Measurements from ENCODE around the gene FERMT3. TPM values are rescaled to one million over a fixed set of nuclear protein-coding genes. Genes with fewer than 3 reads are reported as not detected.

Gene FERMT3
- total and polyA plus RNA-seq, 4 donors: 17.4 to 182 (median 84.5) TPM

DNA sequence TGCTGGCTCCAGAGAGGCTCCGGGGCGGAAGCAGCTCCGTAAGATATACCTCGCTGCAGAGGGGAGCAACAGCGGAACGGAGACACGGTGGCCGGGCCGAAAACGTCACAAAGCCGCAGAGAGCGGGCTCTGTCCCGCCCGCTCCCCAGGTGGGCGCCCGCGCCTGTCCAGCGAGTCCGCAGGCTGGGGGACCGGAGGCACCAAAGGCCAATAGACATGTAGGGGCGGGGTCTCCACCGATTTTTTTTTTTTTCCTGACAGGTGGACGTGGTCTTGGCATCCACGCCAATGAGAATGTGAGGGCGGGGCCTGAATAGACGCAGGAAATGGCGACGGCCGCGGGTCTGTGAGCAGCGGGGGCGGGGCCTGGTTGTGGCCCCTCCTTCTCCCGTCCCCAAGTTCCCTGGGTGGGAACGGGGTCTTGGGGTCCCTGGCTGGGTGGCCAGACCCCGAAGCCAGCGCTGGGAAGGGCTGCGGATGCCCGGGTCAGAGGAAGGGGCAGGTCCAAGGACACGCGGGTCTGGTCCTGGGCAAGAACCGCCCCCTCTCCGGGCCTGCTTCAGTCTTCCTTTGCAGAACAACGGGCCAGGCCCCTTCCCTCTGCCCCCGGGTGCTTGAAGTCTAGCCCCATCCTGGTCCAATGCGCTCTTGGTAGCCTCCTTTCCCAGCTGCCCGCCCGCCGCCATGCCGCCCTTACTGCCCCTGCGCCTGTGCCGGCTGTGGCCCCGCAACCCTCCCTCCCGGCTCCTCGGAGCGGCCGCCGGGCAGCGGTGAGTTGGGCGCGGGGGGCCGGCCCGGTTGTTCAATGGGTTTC, 23.9 kb downstream of the FERMT3 start, which contains the start of gene DNAJC4:
Gene DNAJC4, plus strand, starts transcription at position 378 of the 814 bp plus-strand sequence. Its CDS starts 307 bp downstream, at position 685.
- no peaks in the 10 kb centered on the region for H3K9me3 ChIP-seq (ENCODE audit: control insufficient read depth in 4 of 4, insufficient read depth in 3 of 4, low read length in 3 of 4)
- H3K27me3 ChIP-seq (ENCODE audit: control insufficient read depth in 3 of 3, insufficient read depth in 3 of 3, low read length in 2 of 3): no peaks in the 10 kb centered on the region
- ATAC-seq (ENCODE audit: insufficient read depth, low FRiP score) (peak; percentile 51), DNase-seq (peak; percentile 94 to 96 (median 95))
- 0 to 1% methylated on average over 62 of the region's 62 CpGs for WGBS, 2 donors
- H3K9ac ChIP-seq (ENCODE audit: insufficient read depth in 1 of 2, low read length in 2 of 2): peak within 1 kb of the TSS; percentile 55 to 78
- H3K4me1 ChIP-seq (ENCODE audit: control insufficient read depth in 5 of 5, insufficient read depth in 5 of 5, low read length in 5 of 5): peaks cover 0 to 43% (median 9%) of the 10 kb centered on the region in 5 donors
- peak within 1 kb of the TSS; percentile 90 to 95 for H3K27ac ChIP-seq (ENCODE audit: low read depth in 1 of 2, low read length in 1 of 2)
- TF ChIP-seq, protein P1, sequence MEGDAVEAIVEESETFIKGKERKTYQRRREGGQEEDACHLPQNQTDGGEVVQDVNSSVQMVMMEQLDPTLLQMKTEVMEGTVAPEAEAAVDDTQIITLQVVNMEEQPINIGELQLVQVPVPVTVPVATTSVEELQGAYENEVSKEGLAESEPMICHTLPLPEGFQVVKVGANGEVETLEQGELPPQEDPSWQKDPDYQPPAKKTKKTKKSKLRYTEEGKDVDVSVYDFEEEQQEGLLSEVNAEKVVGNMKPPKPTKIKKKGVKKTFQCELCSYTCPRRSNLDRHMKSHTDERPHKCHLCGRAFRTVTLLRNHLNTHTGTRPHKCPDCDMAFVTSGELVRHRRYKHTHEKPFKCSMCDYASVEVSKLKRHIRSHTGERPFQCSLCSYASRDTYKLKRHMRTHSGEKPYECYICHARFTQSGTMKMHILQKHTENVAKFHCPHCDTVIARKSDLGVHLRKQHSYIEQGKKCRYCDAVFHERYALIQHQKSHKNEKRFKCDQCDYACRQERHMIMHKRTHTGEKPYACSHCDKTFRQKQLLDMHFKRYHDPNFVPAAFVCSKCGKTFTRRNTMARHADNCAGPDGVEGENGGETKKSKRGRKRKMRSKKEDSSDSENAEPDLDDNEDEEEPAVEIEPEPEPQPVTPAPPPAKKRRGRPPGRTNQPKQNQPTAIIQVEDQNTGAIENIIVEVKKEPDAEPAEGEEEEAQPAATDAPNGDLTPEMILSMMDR (IDR thresholded peaks at IDR 0.05; ENCODE audit: control extremely low read depth, extremely low read depth): no peak
- H3K4me3 ChIP-seq: peak within 1 kb of the TSS; percentile 37
- no peaks in the 10 kb centered on the region for H3K36me3 ChIP-seq (ENCODE audit: control insufficient read depth in 4 of 4, insufficient read depth in 4 of 4, low read length in 4 of 4)

- Histone ChIP-seq H3K4me3 (peak overlapping the region; percentile 37), H3K27me3 (ENCODE audit: control insufficient read depth in 3 of 3, insufficient read depth in 3 of 3, low read length in 2 of 3) (no peaks in the 10 kb centered on the region), H3K9me3 (ENCODE audit: control insufficient read depth in 4 of 4, insufficient read depth in 3 of 4, low read length in 3 of 4) (no peaks in the 10 kb centered on the region), H3K27ac (ENCODE audit: low read depth in 1 of 2, low read length in 1 of 2) (peak overlapping the region; percentile 90 to 95), H3K9ac (ENCODE audit: insufficient read depth in 1 of 2, low read length in 2 of 2) (peak overlapping the region; percentile 55 to 69), H3K4me1 (ENCODE audit: control insufficient read depth in 5 of 5, insufficient read depth in 5 of 5, low read length in 5 of 5) (peaks cover 0 to 43% (median 9%) of the 10 kb centered on the region in 5 donors), H3K36me3 (ENCODE audit: control insufficient read depth in 4 of 4, insufficient read depth in 4 of 4, low read length in 4 of 4) (no peaks in the 10 kb centered on the region)
- ATAC-seq (ENCODE audit: insufficient read depth, low FRiP score) (no peak), DNase-seq (peak in 1 of 3 donors; percentile 28)
- WGBS, 2 donors: 5 to 8% methylated on average over 8 of the region's 8 CpGs
- TF ChIP-seq, protein P1 (IDR thresholded peaks at IDR 0.05; ENCODE audit: control extremely low read depth, extremely low read depth): no peak
Measured at GRCh38 chr11:64230985-64231365, 24.5 kb downstream of the FERMT3 start.

DNA sequence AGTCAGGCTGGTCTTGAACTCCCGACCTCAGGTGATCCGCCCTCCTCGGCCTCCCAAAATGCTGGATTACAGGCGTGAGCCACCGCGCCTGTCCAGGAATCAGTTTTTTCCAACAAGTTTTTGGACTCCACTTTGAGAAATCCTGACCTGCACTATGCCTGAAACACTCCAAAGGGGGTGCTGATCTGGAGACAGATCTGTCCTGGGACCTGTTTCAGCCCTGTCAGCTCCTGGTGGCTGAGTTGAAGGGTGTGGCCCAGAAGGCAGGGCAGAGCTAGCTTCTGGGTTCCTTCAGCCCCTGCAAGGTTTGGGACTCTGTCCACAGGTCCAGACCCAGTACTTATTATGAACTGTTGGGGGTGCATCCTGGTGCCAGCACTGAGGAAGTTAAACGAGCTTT, 25.0 kb downstream of the FERMT3 start:
- peaks cover 0 to 41% (median 9%) of the 10 kb centered on the region in 5 donors for H3K4me1 ChIP-seq (ENCODE audit: control insufficient read depth in 5 of 5, insufficient read depth in 5 of 5, low read length in 5 of 5)
- no peaks in the 10 kb centered on the region for H3K36me3 ChIP-seq (ENCODE audit: control insufficient read depth in 4 of 4, insufficient read depth in 4 of 4, low read length in 4 of 4)
- WGBS, 2 donors: 82 to 88% methylated on average over 7 of the region's 7 CpGs
- ATAC-seq (ENCODE audit: insufficient read depth, low FRiP score): no peak
- no peak overlapping the region for H3K4me3 ChIP-seq
- TF ChIP-seq, protein P1 (IDR thresholded peaks at IDR 0.05; ENCODE audit: control extremely low read depth, extremely low read depth): no peak
- peak overlapping the region in 1 of 2 donors; percentile 44 for H3K27ac ChIP-seq (ENCODE audit: low read depth in 1 of 2, low read length in 1 of 2)
- H3K27me3 ChIP-seq (ENCODE audit: control insufficient read depth in 3 of 3, insufficient read depth in 3 of 3, low read length in 2 of 3): no peaks in the 10 kb centered on the region
- no peaks in the 10 kb centered on the region for H3K9me3 ChIP-seq (ENCODE audit: control insufficient read depth in 4 of 4, insufficient read depth in 3 of 4, low read length in 3 of 4)
- no peak overlapping the region for H3K9ac ChIP-seq (ENCODE audit: insufficient read depth in 1 of 2, low read length in 2 of 2)
- DNase-seq: no peak

All from lung (tissue), 12 donors.